ENCODE data around the gene SAG. TPM values are rescaled to one million over a fixed set of nuclear protein-coding genes. Genes with fewer than 3 reads are reported as not detected.

SAG gene
- total RNA-seq, 1 donor from 2014 or later = not detected

- no peak for TF ChIP-seq CTCF (IDR thresholded peaks at IDR 0.05; ENCODE audit: partially characterized antibody, unreplicated experiment)
- H3K36me3 Mint-ChIP-seq (ENCODE audit: unreplicated experiment) = no peaks in the 10 kb centered on the region
- DNase-seq = no peak
- no peak overlapping the region for H3K27ac Mint-ChIP-seq (ENCODE audit: unreplicated experiment)
- H3K4me3 Mint-ChIP-seq (ENCODE audit: unreplicated experiment) = no peak overlapping the region
- H3K9me3 Mint-ChIP-seq (ENCODE audit: unreplicated experiment) = no peaks in the 10 kb centered on the region
- no peaks in the 10 kb centered on the region for H3K4me1 Mint-ChIP-seq (ENCODE audit: low read depth, unreplicated experiment)
- peaks cover 2% of the 10 kb centered on the region for H3K27me3 Mint-ChIP-seq (ENCODE audit: unreplicated experiment)
These were observed 45.1 kb upstream of the SAG start for GRCh38 chr2:233262562-233262961.

DNA sequence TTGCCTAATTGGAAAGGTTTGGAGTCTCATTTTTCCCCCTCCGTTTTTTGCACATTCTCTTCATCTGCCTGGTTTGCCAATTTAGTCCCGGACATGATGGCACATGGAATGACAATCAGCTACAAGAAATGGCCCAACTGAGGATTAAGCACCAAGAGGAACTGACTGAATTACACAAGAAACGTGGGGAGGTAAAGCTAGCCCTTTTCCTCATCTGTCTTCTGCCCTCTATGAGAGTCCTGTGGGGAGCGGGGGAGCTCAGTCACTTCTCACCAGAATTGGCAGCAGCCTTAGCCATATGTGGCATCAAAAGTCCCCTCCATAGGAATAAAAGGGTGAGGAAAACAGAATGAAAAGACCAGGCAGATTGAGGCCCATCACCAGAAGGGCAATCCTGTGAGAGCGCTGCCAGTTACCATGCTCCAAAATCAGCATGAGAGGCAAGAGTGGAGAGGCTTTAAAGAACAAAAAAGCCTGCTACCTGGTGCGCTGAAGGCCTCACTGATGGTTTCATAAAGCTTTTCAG is 44.5 kb upstream of the SAG start:
- no peak overlapping the region for H3K27ac Mint-ChIP-seq (ENCODE audit: unreplicated experiment)
- no peak for TF ChIP-seq CTCF (IDR thresholded peaks at IDR 0.05; ENCODE audit: partially characterized antibody, unreplicated experiment)

DNA sequence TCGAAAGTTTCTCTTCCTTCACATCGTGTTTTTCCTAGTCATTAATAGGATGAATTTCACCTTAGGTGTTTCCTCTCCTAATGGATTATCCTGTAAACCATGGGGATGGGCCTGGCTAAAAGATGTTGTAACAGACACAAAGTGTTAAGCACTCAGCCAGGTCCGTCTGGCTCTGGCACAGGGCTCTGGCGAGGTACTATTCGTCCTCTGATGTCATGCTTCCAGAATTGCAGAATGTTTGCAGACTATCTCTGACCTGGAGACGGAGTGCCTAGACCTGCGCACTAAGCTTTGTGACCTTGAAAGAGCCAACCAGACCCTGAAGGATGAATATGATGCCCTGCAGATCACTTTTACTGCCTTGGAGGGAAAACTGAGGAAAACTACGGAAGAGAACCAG is 42.9 kb upstream of the SAG start:
- DNase-seq = no peak
- H3K4me3 Mint-ChIP-seq (ENCODE audit: unreplicated experiment) = no peak overlapping the region
- H3K4me1 Mint-ChIP-seq (ENCODE audit: low read depth, unreplicated experiment) = no peaks in the 10 kb centered on the region
- H3K9me3 Mint-ChIP-seq (ENCODE audit: unreplicated experiment) = no peaks in the 10 kb centered on the region
- no peak overlapping the region for H3K27ac Mint-ChIP-seq (ENCODE audit: unreplicated experiment)
- peaks cover 2% of the 10 kb centered on the region for H3K27me3 Mint-ChIP-seq (ENCODE audit: unreplicated experiment)
- TF ChIP-seq CTCF (IDR thresholded peaks at IDR 0.05; ENCODE audit: partially characterized antibody, unreplicated experiment) = no peak
- H3K36me3 Mint-ChIP-seq (ENCODE audit: unreplicated experiment) = no peaks in the 10 kb centered on the region

More for the DNA sequence above, 44.5 kb upstream of the SAG start:
- Mint-ChIP-seq H3K4me1 (ENCODE audit: low read depth, unreplicated experiment) (no peaks in the 10 kb centered on the region), H3K36me3 (ENCODE audit: unreplicated experiment) (no peaks in the 10 kb centered on the region), H3K4me3 (ENCODE audit: unreplicated experiment) (no peak overlapping the region), H3K27me3 (ENCODE audit: unreplicated experiment) (peaks cover 2% of the 10 kb centered on the region), H3K9me3 (ENCODE audit: unreplicated experiment) (no peaks in the 10 kb centered on the region)
- no peak for DNase-seq

- H3K4me3 Mint-ChIP-seq (ENCODE audit: unreplicated experiment) = no peak overlapping the region
- no peak for TF ChIP-seq CTCF (IDR thresholded peaks at IDR 0.05; ENCODE audit: partially characterized antibody, unreplicated experiment)
- no peak for DNase-seq
- H3K36me3 Mint-ChIP-seq (ENCODE audit: unreplicated experiment) = no peaks in the 10 kb centered on the region
- H3K4me1 Mint-ChIP-seq (ENCODE audit: low read depth, unreplicated experiment) = no peaks in the 10 kb centered on the region
- no peak overlapping the region for H3K27ac Mint-ChIP-seq (ENCODE audit: unreplicated experiment)
- peaks cover 4% of the 10 kb centered on the region for H3K27me3 Mint-ChIP-seq (ENCODE audit: unreplicated experiment)
- no peaks in the 10 kb centered on the region for H3K9me3 Mint-ChIP-seq (ENCODE audit: unreplicated experiment)
These were observed 41.7 kb upstream of the SAG start for GRCh38 chr2:233265899-233266431.

- TF ChIP-seq CTCF (IDR thresholded peaks at IDR 0.05; ENCODE audit: partially characterized antibody, unreplicated experiment) = no peak
- H3K27ac Mint-ChIP-seq (ENCODE audit: unreplicated experiment) = no peak overlapping the region
These were observed 41.1 kb upstream of the SAG start for GRCh38 chr2:233266481-233266880.

More at GRCh38 chr2:233266481-233266880, 41.1 kb upstream of the SAG start:
- Mint-ChIP-seq H3K27me3 (ENCODE audit: unreplicated experiment) (peaks cover 4% of the 10 kb centered on the region), H3K9me3 (ENCODE audit: unreplicated experiment) (no peaks in the 10 kb centered on the region), H3K36me3 (ENCODE audit: unreplicated experiment) (no peaks in the 10 kb centered on the region), H3K4me3 (ENCODE audit: unreplicated experiment) (no peak overlapping the region), H3K4me1 (ENCODE audit: low read depth, unreplicated experiment) (no peaks in the 10 kb centered on the region)
- DNase-seq = no peak

Measured in glutamatergic neuron (in vitro differentiated cells).